A549 (cell line): ENCODE measurements around the gene SMAD6. TPM values are rescaled to one million over a fixed set of nuclear protein-coding genes. Genes with fewer than 3 reads are reported as not detected.

Experiments used
- ATAC-seq, 2 experiments: fragments of 200-7000 bp in 1 of 2; fragments of >200 bp in 1 of 2; cut with Nextera tagmentation in 1 of 2; cut with Tn5 transposase in 1 of 2; 3 replicates each; pipeline versions ENCODE4 v1.8.0 to v1.9.1; 2018 to 2020; ENCODE audit warnings: mild to moderate bottlenecking in 1 of 2, moderate library complexity in 1 of 2
- CTCF ChIA-PET: fragments of 300-600 bp; sonication (Branson Sonifier 250); formaldehyde crosslinking; extraction: SDS; loops from one replicate; lab custom pipeline; 2021; ENCODE audit warnings: antibody characterized with exemption, inconsistent platforms; lab: Yijun Ruan, JAX
- POLR2A ChIA-PET: fragments of 350-600 bp; formaldehyde crosslinking; extraction: SDS; loops from one replicate; lab custom pipeline; 2021; ENCODE audit warnings: antibody characterized with exemption, inconsistent platforms; lab: Yijun Ruan, JAX
- DNase-seq, 2 experiments: peaks; one replicate each; pipeline versions ENCODE4 v3.0.0 to v3.0.0-alpha.2; 2011 to 2016; ENCODE audit warnings: low read depth in 1 of 2, low spot score in 1 of 2
- FAIRE-seq: peaks from 2 replicates; lab custom pipeline; 2011; peaks lifted over from hg19 to GRCh38; lab: Jason Lieb, UNC
- H3K27ac ChIP-seq, 2 experiments: fragments of >200 bp; sonication (Bioruptor Twin); formaldehyde crosslinking; 3 replicates each; pipeline ENCODE4 v1.5.1; 2016 to 2017
- H3K4me1 ChIP-seq: fragments of >200 bp; sonication (Bioruptor Twin); formaldehyde crosslinking; 3 replicates; pipeline ENCODE4 v1.6.1; 2016
- H3K4me2 ChIP-seq: fragments of >200 bp; sonication (Bioruptor Twin); formaldehyde crosslinking; 3 replicates; pipeline ENCODE4 v1.6.1; 2016
- H3K4me3 ChIP-seq: fragments of >200 bp; sonication (Bioruptor Twin); formaldehyde crosslinking; 3 replicates; pipeline ENCODE4 v1.5.1; 2016
- H3K9me3 ChIP-seq: fragments of >200 bp; sonication (Bioruptor Twin); formaldehyde crosslinking; 3 replicates; pipeline ENCODE4 v1.6.1; 2016
- CBX2 ChIP-seq: fragments of 200-600 bp; sonication (generic); IDR thresholded peaks from 2 replicates; pipeline ENCODE4 v1.6.1; 2016; ENCODE audit warnings: low read depth, mild to moderate bottlenecking, borderline replicate concordance
- CBX8 ChIP-seq: fragments of 200-600 bp; sonication (generic); IDR thresholded peaks from 2 replicates; pipeline ENCODE4 v1.6.1; 2016
- CHD2 ChIP-seq: fragments of 150-350 bp; IDR thresholded peaks from 2 replicates; pipeline ENCODE4 v1.6.1; 2014; ENCODE audit warnings: low read length; ENCODE audit not compliant: partially characterized antibody
- CHD4 ChIP-seq: fragments of 200-600 bp; sonication (generic); IDR thresholded peaks from 2 replicates; pipeline ENCODE4 v1.6.1; 2016; ENCODE audit warnings: antibody characterized with exemption, mild to moderate bottlenecking, borderline replicate concordance
- CTCF ChIP-seq: fragments of >200 bp; sonication (Bioruptor Twin); formaldehyde crosslinking; IDR thresholded peaks from 3 replicates; pipeline ENCODE4 v1.5.1; 2016
- EP300 ChIP-seq, 2 experiments: fragments of >200 bp; sonication (Bioruptor Twin); formaldehyde crosslinking; IDR thresholded peaks; 2 replicates in 1 of 2; 3 replicates in 1 of 2; pipeline ENCODE4 v1.6.1; 2016 to 2017
- FOSL2 ChIP-seq, 2 experiments: fragments of 450-650 bp in 1 of 2; fragments of >200 bp in 1 of 2; sonication (Bioruptor Twin) in 1 of 2; formaldehyde crosslinking; IDR thresholded peaks; 2 replicates each; pipeline versions ENCODE4 v1.5.0 to v1.6.1; 2016 to 2020; ENCODE audit warnings: mild to moderate bottlenecking in 1 of 2, moderate library complexity in 1 of 2
- FOXS1 ChIP-seq: fragments of 250-450 bp; sonication (Bioruptor Pico); IDR thresholded peaks from 2 replicates; pipeline ENCODE4 v1.5.0; 2020; ENCODE audit warnings: mild to moderate bottlenecking, moderate library complexity
- HEYL ChIP-seq: fragments of 250-450 bp; sonication (Bioruptor Pico); IDR thresholded peaks from 2 replicates; pipeline ENCODE4 v1.8.0; 2021; ENCODE audit warnings: mild to moderate bottlenecking, moderate library complexity
- HMGXB4 ChIP-seq: fragments of 250-450 bp; sonication (Bioruptor Pico); IDR thresholded peaks from 2 replicates; pipeline ENCODE4 v1.5.0; 2021; ENCODE audit warnings: mild to moderate bottlenecking, moderate library complexity, borderline replicate concordance
- MAZ ChIP-seq: fragments of 150-350 bp; IDR thresholded peaks from 2 replicates; pipeline ENCODE4 v1.6.1; 2014; ENCODE audit warnings: antibody characterized with exemption, low read depth, low read length, borderline replicate concordance
- MYC ChIP-seq: IDR thresholded peaks from 2 replicates; pipeline ENCODE4 v1.6.1; 2012; ENCODE audit warnings: mild to moderate bottlenecking, inconsistent platforms, low read length, improper control_type of control experiment, borderline replicate concordance
- NPAS2 ChIP-seq: fragments of 250-450 bp; sonication (Bioruptor Pico); IDR thresholded peaks from 2 replicates; pipeline ENCODE4 v1.8.0; 2022; ENCODE audit warnings: mild to moderate bottlenecking, moderate library complexity, borderline replicate concordance
- PHF8 ChIP-seq: fragments of 200-600 bp; sonication (generic); IDR thresholded peaks from 2 replicates; pipeline ENCODE4 v1.6.1; 2016; ENCODE audit warnings: low read depth, mild to moderate bottlenecking, antibody characterized with exemption, moderate library complexity, borderline replicate concordance
- POLR2A ChIP-seq: IDR thresholded peaks from 2 replicates; pipeline ENCODE4 v1.6.1; 2012; ENCODE audit warnings: mild to moderate bottlenecking, low read length
- REST ChIP-seq: fragments of 200-600 bp; sonication (generic); IDR thresholded peaks from 2 replicates; pipeline ENCODE4 v1.6.1; 2016; ENCODE audit warnings: antibody characterized with exemption, mild to moderate bottlenecking, moderate library complexity
- SREBF2 ChIP-seq: fragments of 450-650 bp; IDR thresholded peaks from 2 replicates; pipeline ENCODE4 v1.6.1; 2014; ENCODE audit warnings: mild to moderate bottlenecking, moderate library complexity
- ZC3H11A ChIP-seq: fragments of 450-650 bp; IDR thresholded peaks from 2 replicates; pipeline ENCODE4 v1.6.1; 2014; ENCODE audit warnings: antibody characterized with exemption, mild to moderate bottlenecking
- ZNF302 ChIP-seq: fragments of 250-450 bp; sonication (Bioruptor Pico); IDR thresholded peaks from 2 replicates; pipeline ENCODE4 v1.9.0; 2021; ENCODE audit warnings: inconsistent platforms, mild to moderate bottlenecking, moderate library complexity
- WGBS: methylation state at CpG from one replicate; pipeline ENCODE4 v1.1.6; 2017; ENCODE audit errors: missing lambda C conversion rate; 5-methylcytosine and 5-hydroxymethylcytosine counted together
- polyA plus RNA-seq, 4 experiments: library from polyadenylated mRNA; depleted of rRNA in 3 of 4; stranded (reverse); fragments of >200 nt; fragmentation: RNase III in 1 of 4; extraction: RNeasy Plus Mini Kit Qiagen cat#74134 plus additional on column Dnase treatment in 1 of 4; gene quantifications; 2 replicates in 3 of 4; 3 replicates in 1 of 4; pipeline ENCODE4 v1.2.3, GENCODE V29; 2011 to 2017
- TF ChIP-seq, protein P1 (sequence below): fragments of 250-450 bp; sonication (Bioruptor Pico); IDR thresholded peaks from 2 replicates; pipeline ENCODE4 v1.5.0; 2020; ENCODE audit warnings: low read depth, mild to moderate bottlenecking, moderate library complexity
- TF ChIP-seq, protein P2 (sequence below): fragments of >200 bp; sonication (Bioruptor Twin); formaldehyde crosslinking; IDR thresholded peaks from 3 replicates; pipeline ENCODE4 v1.6.1; 2016

The SMAD6 gene
- polyA plus RNA-seq, 2 of the 4 experiments (the other 2 are of a cell fraction) = 9.6 to 46.6 TPM

- no peak for TF ChIP-seq CTCF
- no peak for TF ChIP-seq EP300 (IDR thresholded peaks at IDR 0.05)
- TF ChIP-seq, protein P1, sequence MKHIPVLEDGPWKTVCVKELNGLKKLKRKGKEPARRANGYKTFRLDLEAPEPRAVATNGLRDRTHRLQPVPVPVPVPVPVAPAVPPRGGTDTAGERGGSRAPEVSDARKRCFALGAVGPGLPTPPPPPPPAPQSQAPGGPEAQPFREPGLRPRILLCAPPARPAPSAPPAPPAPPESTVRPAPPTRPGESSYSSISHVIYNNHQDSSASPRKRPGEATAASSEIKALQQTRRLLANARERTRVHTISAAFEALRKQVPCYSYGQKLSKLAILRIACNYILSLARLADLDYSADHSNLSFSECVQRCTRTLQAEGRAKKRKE (CRISPR knock-in tag) = no peak
- TF ChIP-seq HEYL (CRISPR knock-in tag) = no peak
- TF ChIP-seq REST = no peak
- TF ChIP-seq SREBF2 = no peak
- TF ChIP-seq CBX2 = no peak
Observed at GRCh38 chr15:66677336-66677735, 24.7 kb upstream of the SMAD6 start (continued).

GRCh38 chr15:66679061-66679656 lies 22.9 kb upstream of the SMAD6 start:
- ATAC-seq (no peak), DNase-seq (no peak), FAIRE-seq (no peak)
- 0 out of 3 replicates have a peak, but pooled peaks cover 9% of the 10 kb centered on the region for H3K9me3 ChIP-seq
- POLR2A ChIA-PET = interaction anchor here (0.5 kb wide), 1 partner anchor 21 kb away, joined by 4 read pairs; no protein-coding TSS in a partner anchor
- no peak overlapping the region for H3K4me3 ChIP-seq
- H3K4me2 ChIP-seq = no peak overlapping the region
- 56% methylated on average over 4 of the region's 4 CpGs for WGBS
- CTCF ChIA-PET = interaction anchor here (1.6 to 2.1 kb wide), 2 partner anchors 19 to 60 kb away, joined by 4 to 7 read pairs; no protein-coding TSS in a partner anchor
- no peak for TF ChIP-seq PHF8
- no peak for TF ChIP-seq CBX8
- TF ChIP-seq FOXS1 = no peak
- no peak for TF ChIP-seq HMGXB4 (CRISPR knock-in tag)
- no peak for TF ChIP-seq NPAS2
- TF ChIP-seq MYC = no peak
- TF ChIP-seq ZNF302 (CRISPR knock-in tag) = no peak
- no peak for TF ChIP-seq FOSL2 (IDR thresholded peaks at IDR 0.05)
- no peak for TF ChIP-seq FOSL2 (CRISPR knock-in tag; IDR thresholded peaks at IDR 0.05)
- no peak for TF ChIP-seq POLR2A
- TF ChIP-seq MAZ = no peak
- TF ChIP-seq CHD2 = no peak
- no peak for TF ChIP-seq CHD4
- TF ChIP-seq ZC3H11A = no peak
- TF ChIP-seq, protein P2, sequence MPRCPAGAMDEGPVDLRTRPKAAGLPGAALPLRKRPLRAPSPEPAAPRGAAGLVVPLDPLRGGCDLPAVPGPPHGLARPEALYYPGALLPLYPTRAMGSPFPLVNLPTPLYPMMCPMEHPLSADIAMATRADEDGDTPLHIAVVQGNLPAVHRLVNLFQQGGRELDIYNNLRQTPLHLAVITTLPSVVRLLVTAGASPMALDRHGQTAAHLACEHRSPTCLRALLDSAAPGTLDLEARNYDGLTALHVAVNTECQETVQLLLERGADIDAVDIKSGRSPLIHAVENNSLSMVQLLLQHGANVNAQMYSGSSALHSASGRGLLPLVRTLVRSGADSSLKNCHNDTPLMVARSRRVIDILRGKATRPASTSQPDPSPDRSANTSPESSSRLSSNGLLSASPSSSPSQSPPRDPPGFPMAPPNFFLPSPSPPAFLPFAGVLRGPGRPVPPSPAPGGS = no peak
- no peak overlapping the region for H3K27ac ChIP-seq
- H3K4me1 ChIP-seq = no peaks in the 10 kb centered on the region
